ENCODE data around the gene PLCB4.

DNA sequence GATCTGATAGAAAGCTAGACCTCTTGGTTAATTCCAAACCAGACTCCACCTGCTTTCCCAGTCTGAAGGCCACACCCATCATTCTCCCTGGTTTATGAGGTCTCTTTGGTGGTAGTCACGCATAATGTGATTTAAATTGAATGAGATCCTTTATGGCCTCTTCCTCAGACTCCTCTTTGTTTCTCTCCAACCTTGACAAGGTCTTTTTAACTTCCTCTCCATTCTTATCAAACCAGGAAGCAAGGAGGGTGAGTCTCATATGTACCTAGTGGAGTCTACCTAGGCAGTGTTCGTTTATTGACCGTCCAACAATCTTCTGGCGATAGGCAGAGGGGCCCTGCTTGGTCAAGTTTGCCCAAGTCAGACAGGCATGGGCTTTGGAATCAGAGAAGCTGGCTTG is 261.3 kb downstream of the PLCB4 start:
- TF ChIP-seq EP300 (IDR thresholded peaks at IDR 0.05): no peak
- TF ChIP-seq, protein P1, sequence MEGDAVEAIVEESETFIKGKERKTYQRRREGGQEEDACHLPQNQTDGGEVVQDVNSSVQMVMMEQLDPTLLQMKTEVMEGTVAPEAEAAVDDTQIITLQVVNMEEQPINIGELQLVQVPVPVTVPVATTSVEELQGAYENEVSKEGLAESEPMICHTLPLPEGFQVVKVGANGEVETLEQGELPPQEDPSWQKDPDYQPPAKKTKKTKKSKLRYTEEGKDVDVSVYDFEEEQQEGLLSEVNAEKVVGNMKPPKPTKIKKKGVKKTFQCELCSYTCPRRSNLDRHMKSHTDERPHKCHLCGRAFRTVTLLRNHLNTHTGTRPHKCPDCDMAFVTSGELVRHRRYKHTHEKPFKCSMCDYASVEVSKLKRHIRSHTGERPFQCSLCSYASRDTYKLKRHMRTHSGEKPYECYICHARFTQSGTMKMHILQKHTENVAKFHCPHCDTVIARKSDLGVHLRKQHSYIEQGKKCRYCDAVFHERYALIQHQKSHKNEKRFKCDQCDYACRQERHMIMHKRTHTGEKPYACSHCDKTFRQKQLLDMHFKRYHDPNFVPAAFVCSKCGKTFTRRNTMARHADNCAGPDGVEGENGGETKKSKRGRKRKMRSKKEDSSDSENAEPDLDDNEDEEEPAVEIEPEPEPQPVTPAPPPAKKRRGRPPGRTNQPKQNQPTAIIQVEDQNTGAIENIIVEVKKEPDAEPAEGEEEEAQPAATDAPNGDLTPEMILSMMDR (IDR thresholded peaks at IDR 0.05): no peak
- no peak for TF ChIP-seq POLR2A (IDR thresholded peaks at IDR 0.05)
